Activated CD4-positive, alpha-beta T cell treated with anti-CD3 and anti-CD28 coated beads for 1 hour (primary cell): ENCODE measurements around the gene CIBAR2.
A peak's percentile ranks its signal among the peaks of the same experiment; 100 is the strongest.
"Not testable (repeated sequence)": the region's sequence is repeated elsewhere in the genome, so short reads cannot be mapped to it uniquely, and the experiment has no call there.

Experiments
- DNase-seq: peaks from one replicate; pipeline ENCODE4 v3.0.0-alpha.2; 2020

Gene CIBAR2

GRCh38 chr16:85057212-85057889 is 54.9 kb downstream of the CIBAR2 start:
- no peak for DNase-seq

- no peak for DNase-seq
These were observed 56.0 kb downstream of the CIBAR2 start for GRCh38 chr16:85056211-85056748.

- peak; percentile 33 for DNase-seq
These were observed 56.6 kb downstream of the CIBAR2 start for GRCh38 chr16:85055493-85056210.

- DNase-seq: no peak
These were observed 57.3 kb downstream of the CIBAR2 start for GRCh38 chr16:85054948-85055492.

- not testable (repeated sequence) for DNase-seq
These were observed 58.0 kb downstream of the CIBAR2 start for GRCh38 chr16:85054321-85054720.

- no peak for DNase-seq
These were observed 59.7 kb downstream of the CIBAR2 start for GRCh38 chr16:85052536-85052935.

GRCh38 chr16:85051683-85052082 is 60.6 kb downstream of the CIBAR2 start:
- DNase-seq: no peak

- DNase-seq: no peak
These were observed 61.1 kb downstream of the CIBAR2 start for GRCh38 chr16:85051067-85051581.

- no peak for DNase-seq
These were observed 62.5 kb downstream of the CIBAR2 start for GRCh38 chr16:85049706-85050305.

GRCh38 chr16:85048921-85049562 is 63.2 kb downstream of the CIBAR2 start:
- no peak for DNase-seq
